ENCODE data around the gene GNG4.
"Not testable (repeated sequence)": the region's sequence is repeated elsewhere in the genome, so short reads cannot be mapped to it uniquely, and the experiment has no call there.

Gene GNG4

DNA sequence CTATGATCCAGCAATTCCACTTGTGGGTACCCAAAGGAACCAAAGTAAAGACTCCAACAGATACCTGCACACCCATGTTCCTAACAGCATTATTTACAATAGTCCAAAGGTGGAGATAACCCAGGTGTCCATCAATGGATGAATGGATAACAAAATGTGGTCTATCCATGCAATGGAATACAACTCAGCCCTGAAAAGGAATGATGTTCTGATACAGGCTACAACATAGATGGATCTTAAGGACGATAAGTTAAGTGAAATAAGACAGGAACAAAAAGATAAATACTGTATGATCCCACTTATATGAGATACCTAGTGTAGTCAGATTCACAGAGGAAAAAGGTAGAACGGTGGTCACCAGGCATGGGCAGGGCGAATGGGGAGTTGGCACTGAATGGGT, 69.7 kb downstream of the GNG4 start:
- no peak for DNase-seq

DNA sequence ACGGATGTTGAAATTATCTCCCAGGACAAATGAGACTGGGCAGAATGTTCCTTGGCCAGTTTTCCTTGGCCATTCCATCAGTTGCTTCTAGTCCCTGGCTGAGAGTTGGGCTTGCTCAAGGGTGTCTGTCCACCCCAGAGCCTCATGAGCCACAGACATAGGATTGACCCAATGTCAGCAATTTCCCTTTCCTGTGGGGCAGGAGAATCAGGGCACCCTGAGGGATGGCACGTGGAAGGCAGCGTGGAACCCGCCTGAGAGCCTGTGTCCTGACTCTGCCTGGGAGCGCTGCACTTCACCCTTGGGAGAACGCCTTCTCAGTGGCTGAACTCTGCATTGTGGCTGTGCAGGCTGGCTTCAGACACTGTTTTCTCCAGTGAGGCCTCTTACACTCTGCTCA, 74.0 kb downstream of the GNG4 start:
- no peak for DNase-seq

DNA sequence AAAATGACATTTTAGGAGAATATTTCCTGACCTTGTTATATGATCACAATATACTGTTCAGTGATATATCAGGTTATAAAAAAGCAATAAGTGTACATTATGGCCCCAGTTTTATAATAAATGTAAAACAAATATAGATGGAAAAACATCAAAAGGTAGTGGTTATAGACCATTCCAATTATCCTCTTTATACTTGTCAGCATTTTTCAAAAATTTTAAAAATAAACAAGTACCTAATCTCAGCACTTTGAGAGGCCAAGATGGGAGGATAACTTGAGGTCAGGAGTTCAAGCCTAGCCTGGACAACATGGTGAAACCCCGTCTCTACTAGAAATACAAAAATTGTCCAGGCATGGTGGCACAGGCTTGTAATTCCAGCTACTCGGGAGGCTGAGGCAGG, 75.7 kb downstream of the GNG4 start:
- no peak for DNase-seq

DNA sequence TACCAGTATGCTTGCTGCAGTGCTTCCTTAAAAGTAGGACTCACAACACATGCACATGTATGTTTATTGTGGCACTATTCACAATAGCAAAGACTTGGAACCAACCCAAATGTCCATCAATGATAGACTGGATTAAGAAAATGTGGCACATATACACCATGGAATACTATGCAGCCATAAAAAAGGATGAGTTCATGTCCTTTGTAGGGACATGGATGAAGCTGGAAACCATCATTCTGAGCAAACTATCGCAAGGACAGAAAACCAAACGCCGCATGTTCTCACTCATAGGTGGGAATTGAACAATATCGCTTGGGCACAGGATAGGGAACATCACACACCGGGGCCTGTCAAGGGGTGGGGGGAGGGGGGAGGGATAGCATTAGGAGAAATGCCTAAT, 76.6 kb downstream of the GNG4 start:
- not testable (repeated sequence) for DNase-seq

DNA sequence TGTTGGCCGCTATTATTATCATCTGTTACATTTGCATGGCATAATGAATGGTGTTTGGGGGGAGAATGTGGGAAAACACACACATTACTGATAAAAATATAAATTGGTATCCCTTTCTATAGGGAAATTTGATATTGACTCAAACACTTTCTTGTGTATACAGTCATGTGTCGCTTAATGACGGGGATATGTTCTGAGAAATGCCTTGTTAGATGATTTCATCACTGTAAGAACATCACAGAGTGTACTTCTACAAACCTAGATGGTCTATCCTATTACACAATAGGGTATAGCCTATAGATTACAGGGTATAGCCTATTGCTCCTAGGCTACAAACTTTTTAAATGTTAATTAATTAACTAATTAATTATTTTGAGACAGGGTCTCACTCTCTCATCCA, 78.1 kb downstream of the GNG4 start:
- DNase-seq = no peak

DNA sequence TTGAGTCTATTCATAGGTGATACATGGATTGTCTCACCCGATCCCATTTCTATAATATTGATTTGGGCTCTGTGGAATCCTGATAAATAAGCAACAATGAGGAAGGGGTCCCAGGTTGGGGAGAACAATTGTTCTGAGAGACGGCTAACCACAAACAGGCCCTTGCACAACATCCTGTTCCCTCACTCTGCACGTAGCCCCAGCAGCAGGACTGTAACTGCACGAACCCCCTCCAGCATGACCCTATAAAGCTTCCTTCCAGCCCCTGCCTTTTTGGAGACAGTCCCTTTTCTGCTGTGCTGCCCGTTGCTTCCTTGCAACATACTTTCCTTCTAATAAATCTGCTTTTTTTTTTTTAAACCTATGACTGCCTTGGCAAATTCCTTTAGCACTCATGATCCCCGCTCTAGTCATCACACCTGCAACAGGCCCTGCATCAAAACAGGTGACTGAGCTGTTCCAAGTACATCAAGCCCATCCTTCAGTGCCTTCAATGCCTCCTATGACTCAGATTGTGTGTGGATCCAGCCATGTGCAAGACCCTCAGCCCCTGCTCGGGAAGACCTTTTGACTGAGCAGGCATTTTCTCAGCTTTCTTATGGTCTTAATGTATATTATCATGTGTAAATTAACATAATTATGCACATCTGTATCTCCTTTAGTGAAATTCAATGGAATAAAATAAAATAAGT, 81.6 kb downstream of the GNG4 start:
- no peak for DNase-seq

DNA sequence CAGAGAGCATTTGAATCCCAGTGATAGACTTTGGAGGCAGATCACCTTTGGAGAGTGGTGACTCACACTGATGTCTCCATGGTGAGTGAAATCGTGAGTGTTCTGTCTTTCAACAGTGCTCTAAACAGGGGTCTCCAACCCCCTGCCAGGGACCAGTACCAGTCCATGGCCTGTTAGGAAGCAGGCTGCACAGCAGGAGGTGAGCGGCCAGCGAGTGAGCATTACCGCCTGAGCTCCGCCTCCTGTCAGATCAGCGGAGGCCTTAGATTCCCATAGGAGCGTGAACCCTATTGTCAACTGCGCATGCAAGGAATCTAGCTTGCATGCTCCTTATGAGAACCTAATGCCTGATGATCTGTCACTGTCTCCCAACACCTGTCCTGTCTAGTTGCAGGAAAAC, 83.5 kb downstream of the GNG4 start:
- no peak for DNase-seq

DNA sequence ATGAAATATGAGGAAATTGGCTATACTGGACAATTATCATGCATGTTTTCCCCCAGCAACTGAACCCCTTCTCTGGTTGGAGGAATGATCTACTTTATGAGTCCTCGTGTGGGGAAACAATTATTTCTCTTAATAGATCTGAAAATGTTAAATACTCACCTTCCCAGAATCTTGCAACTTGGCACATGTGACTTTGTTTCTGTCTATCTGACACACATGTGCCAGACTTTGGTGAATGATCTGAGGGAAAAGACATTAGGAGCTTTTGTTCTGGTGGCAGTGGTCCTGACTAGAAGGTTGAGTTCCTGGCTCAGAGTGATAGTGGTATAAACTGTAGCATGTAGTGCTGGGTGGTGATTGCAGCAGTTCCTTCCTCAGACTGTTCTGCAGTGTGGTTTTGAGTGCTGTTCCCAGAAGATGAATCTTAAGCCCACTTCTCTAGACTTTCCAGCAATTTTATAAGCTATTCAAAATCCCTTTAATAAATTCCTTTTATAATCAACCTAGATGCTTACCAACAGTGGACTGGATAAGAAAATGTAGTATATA, 86.0 kb downstream of the GNG4 start:
- no peak for DNase-seq

DNA sequence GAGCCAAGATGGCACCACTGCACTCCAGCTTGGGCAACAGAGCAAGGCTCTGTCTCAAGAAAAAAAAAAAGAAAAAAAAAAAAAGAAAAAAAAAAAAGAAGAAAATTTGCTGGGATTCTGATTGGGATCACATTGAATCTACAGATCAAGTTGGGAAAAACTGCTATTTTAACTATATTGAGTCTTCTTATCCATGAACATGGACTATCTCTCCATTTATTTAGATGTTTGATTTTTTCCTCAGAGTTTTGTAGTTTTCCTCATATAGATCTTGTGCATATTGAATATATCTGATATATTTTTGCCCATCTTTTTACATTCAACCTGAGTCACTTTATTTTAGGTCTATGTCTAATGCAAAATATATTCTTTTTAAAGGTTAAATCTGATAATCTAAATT, 87.0 kb downstream of the GNG4 start:
- no peak for DNase-seq

DNA sequence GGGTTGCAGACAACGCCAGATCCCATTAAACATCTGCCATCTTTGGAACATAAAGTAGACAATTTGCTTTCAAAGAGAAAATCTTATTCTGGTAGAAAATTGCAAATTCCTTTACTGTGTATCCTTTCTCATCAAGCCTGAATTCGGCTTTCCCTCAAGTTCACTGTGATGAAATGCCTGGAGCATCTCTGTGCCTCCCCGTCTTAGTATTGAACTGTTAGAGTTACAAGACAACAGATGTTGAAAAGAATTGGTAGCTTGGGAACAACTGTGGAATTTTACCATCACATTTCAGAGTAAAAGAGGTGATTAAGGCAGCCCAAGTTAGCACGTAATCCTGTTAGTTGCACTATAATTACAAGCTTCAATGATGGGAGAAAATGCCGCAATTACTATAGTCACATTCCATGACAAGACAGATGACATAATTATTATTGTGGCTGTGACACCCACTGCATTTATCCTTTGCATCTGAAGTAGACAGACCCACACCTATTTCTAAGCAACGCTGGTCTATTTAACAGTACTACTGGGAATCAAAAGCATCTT, 90.9 kb downstream of the GNG4 start:
- DNase-seq = no peak

DNA sequence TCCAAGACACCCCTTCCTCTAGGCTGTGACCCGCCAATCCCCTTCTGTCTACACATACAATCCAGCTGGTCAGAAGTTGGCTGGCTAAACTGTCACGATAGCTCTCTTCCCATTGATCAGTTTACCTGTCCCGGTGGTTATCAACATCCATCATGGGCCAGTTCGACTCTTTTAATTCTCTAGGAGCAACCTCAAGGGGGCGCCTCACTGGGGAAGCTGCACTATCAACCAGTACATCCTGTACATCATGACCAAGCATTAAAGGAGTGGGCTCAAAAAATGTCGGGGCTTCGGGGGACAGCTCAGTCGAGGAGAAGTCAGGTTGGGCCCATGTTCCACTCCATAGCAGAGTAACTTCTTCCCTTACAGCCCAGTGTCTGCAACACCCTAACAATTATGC, 92.1 kb downstream of the GNG4 start:
- no peak for DNase-seq

DNA sequence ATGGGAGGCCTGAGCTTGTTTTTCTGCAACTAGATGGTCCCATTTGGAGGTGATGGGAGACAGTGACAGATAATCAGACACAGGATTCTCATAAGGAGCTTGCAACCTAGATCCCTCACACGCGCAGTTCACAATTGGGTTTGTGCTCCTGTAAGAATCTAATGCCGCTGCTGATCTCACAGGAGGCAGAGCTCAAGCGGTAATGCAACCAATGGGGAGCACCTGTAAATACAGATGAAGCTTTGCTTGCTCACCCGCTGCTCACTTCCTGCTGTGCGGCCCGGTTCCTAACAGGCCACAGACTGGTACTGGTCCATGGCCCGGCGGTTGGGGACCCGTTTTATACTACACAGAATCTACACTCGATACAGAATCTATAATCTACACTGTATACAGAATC, 92.8 kb downstream of the GNG4 start:
- DNase-seq = no peak

DNA sequence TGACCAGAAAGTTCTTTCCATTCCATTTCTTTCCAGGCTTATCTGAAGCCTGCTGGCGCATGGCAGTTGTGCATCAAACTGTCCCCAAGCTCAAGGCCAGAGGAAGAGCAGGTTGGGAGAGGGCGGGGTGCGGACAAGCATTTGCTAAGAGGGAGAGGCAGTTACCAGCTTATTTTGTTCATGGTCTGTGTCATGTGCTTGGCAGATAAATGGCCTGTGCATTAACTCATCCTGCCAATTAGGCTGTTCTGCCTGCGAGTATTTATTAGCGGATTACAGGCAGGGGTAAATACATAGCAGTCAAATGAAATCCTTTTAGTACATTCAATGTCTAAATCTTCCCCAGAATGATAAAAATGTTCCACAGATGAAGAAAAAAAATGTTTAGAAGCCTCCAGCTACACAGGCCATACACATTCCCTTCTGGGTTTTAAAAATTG, 96.5 kb downstream of the GNG4 start:
- no peak for DNase-seq

DNA sequence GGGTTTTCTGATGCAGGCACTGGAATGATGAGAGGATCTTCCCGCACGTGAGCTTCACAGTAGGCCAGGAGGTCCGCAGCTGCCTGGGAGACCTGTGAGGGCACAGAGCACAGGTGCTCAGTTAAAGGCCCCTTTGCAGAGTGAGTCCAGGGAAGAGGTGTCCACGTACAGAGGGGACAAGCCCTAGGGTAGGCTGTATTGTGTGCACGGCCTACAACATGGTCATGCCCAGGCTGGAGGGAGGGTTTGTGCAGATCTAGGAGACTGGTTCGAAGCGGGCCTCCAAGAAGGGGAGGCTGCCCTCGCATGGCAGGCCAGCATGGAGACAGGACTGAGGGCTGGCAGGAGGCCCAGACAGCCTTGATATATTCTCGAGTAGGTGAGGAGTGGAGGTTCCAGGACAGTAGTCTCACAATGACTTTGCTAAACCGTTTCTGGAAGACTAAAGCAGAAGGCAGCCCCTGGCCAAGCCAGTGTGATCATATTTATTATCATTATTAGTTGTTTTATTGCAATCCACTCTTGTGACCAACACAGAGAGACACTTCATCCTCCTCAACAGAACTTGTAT, 97.4 kb downstream of the GNG4 start:
- no peak for DNase-seq

DNA sequence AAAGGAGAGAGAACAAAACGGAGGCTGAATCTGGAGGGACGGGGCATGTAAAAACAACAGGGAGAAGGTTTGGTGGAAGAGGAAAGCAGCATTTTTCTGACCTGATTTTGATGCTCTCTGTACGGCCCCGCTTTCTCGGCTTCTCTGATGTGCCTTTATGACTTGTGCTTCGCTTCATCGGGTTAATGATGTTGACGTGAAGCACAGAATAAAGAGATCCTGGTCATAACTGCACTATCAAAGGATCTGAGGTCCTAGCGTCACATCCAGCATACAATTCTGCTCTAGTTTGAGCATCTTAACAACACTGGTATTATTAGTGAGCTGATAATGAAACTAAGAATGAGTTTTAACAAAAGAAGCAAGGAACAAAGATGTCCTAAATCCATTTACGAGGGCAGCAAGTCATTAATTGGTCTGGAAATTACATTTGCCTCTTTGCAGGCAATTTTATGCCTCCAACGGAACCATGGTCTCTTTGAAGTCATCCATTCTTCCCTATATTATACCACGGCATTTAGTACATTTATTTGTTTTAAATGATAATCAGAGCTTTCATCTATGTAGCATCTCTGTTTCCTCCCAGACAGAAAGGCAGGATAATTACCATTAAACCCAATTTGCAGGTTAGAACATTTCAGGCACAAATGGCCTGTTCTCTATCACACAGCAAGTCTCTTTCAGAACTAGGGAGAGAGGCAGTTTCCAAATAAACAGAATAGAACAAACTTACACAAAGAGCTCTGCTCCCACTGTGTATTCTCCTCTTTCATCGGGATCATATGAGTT, 100.0 kb downstream of the GNG4 start:
- DNase-seq = no peak

DNA sequence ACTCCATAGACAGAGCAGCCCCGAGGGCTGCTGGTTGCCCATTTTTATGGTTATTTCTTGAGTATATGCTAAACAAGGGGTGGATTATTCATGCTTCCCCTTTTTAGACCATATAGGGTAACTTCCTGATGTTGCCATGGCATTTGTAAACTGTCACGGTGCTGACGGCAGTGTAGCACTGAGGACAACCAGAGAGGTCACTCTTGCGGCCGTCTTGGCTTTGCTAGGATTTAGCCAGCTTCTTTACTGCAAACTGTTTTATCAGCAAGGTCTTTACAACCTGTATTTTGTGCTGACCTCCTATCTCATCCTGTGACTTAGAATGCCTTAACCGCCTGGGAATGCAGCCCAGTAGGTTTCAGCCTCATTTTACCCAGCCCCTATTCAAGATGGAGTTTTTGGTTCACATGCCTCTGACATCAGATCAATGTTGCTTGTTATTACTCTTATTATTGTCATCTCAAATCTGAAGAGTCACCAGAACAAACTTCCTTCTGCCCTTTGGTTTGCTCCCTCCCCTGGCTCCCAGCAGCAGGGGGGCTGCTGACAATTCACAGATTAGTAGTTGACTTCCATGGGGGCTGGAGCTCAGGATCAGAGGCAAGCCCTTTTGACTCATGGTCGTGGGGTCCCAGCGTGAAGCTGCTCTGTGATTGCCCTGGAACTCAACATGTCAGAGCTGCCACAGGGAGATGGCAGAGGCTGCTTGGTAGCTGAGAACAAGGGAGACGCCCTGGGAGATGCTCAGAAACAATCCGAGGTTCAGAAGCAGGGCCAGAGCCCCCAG, 103.0 kb downstream of the GNG4 start:
- not testable (repeated sequence) for DNase-seq

DNA sequence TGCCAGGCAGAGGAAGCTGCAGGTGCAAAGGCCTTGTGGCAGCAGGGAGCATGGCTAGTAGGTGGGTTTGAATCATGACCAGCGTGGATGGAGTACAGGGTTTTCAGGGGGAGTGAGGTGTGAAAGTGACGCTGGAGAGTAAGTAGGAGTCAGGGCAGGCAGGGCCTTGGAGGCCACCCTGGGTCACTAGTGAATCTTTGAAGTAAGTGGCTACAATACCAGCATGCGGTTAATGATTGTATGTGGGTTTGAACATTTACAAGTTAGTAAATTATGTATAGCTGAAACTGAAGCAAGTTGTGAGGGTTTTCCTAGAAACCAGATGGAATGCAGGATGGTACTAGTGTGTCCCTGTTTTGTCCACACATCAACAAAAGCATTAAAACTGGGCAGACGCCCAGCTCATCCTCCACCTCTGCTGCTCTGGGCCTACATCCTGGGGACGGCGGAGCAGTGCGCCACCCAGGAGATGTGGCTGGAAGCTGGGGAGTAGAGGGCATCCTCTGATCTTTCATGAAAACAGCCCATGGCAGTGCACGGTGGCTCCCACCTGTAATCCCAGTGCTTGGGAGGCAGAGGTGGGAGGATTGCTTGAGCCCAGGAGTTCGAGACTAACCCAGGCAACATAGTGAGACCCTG, 104.2 kb downstream of the GNG4 start:
- no peak for DNase-seq

DNA sequence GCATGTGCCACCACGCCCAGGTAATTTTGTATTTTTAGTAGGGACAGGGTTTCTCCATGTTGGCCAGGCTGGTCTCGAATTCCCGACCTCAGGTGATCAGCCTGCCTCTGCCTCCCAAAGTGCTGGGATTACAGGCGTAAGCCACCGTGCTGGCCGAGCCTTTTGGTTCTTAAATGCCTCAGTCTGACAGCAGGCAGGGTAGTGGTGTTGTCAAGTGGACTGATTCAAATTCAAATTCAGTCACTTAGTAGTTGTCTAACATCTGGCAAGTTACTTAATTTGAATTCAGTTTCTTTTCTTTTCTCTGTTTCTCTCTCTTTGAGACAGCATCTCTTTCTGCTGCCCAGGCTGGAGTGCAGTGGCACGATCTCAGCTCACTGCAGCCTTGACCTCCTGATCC, 106.7 kb downstream of the GNG4 start:
- DNase-seq = not testable (repeated sequence)

DNA sequence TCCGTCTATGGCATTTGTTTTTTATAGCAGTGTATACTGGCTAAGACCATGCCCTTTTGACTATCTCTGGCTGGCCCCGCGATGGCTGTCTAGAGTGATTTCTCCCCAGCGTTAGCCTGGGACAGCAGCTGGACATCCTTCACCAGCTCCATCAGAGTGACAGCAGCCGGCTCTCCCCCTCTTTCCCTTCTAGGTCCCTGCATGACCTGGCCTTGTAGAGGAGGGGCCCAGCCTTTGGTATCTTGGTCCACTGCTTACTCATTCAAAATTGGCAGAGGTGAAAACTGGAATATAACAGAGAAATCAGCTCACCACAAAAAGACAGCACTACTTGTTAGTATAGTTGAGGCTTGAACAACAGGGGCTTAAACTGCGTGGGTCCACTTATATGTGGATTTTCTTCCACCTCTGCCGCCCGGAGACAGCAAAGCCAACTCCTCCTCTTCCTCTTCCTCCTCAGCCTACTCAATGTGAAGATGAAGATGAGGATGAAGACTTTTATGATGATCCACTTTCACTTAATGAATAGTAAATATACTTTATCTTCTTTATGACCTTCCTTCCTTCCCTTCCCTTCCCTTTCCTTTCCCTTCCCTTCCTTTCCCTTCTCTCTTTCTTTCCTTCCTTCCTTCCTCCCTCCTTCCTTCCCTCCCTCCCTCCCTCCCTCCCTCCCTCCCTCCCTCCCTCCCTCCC, 116.0 kb downstream of the GNG4 start:
- no peak for DNase-seq

DNA sequence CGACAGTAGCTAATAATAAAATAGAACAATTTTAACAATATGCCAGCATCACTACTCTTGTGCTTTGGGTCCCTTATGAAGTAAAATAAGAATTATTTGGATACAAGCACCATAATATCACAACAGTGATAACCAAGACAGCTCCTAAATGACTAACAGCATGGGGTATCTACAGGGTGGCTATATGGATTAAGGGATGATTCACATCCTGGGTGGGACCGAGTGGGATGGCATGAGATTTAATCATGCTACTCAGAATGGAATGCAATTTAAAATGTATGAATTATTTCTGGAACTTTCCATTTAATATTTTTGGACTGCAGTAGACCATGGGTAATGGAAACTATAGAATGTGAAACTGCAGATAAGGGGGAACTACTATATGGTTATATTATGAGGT, 117.2 kb downstream of the GNG4 start:
- no peak for DNase-seq

DNA sequence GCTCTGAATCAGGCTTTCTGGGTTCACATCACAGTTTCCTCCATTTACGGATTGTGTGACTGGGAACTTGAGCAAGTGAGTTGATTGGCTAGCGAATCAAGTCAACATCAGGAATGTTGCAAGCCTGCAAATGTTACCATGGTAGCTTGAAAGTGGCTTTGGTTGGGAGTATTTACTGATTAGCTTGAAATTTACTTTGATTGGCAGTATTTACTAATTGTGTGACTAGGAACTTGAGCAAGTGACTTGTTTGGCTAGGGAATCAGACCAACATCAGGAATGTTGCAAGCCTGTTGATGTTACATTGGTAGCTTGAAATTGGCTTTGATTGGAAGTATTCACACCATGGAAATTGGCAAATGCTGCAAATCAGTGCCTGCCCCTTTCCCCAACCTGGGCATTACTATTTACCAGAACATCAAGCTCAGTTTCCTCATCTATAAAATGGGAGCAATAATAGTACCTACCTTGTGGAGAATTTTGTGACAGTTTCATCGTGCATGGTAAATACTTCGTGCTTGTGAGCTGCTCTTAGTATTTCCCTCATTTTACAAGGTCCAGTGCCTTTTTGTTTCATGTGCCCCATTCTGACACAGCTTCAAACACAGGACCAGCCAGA, 122.3 kb downstream of the GNG4 start:
- DNase-seq = no peak

All from NCI-H2171 treated with DMSO at 0.1 percent for 48 hours (cell line).